22Rv1 (cell line): ENCODE results near the gene FBXW8.

Experiments used
- CTCF ChIP-seq: fragments of 450-650 bp; IDR thresholded peaks from 2 replicates; pipeline ENCODE4 v1.5.1; 2017; ENCODE audit warnings: mild to moderate bottlenecking
- ZFX ChIP-seq: fragments of 450-650 bp; IDR thresholded peaks from 2 replicates; pipeline ENCODE4 v1.6.1; 2017; ENCODE audit warnings: antibody characterized with exemption, borderline replicate concordance

- TF ChIP-seq CTCF (no peak), ZFX (no peak)
These were observed 150.2 kb downstream of the FBXW8 start for GRCh38 chr12:117060929-117061305.
